Sigmoid colon (tissue), 7 donors: Measurements from ENCODE around the gene HES6. TPM values are rescaled to one million over a fixed set of nuclear protein-coding genes. Genes with fewer than 3 reads are reported as not detected.
A peak's percentile ranks its signal among the peaks of the same experiment; 100 is the strongest.

ENCODE experiments used
- DNase-seq: peaks from one replicate; pipeline ENCODE4 v3.0.0-alpha.2; 2019
- H3K27ac ChIP-seq, 4 donors: fragments of 200-600 bp; sonication (generic); one replicate each; pipeline ENCODE4 v1.5.1; 2016 to 2019; ENCODE audit warnings: mild to moderate bottlenecking in 1 of 4
- H3K27me3 ChIP-seq, 3 donors: fragments of 200-600 bp; sonication (generic); one replicate each; pipeline ENCODE4 v1.5.1; 2019; ENCODE audit warnings: mild to moderate bottlenecking in 1 of 3
- H3K36me3 ChIP-seq, 4 donors: fragments of 200-600 bp; sonication (generic); one replicate each; pipeline ENCODE4 v1.5.1; 2016 to 2019
- H3K4me1 ChIP-seq, 4 donors: fragments of 200-600 bp; sonication (generic); one replicate each; pipeline ENCODE4 v1.5.1; 2017 to 2019
- H3K4me3 ChIP-seq, 4 donors: fragments of 200-600 bp; sonication (generic); one replicate each; pipeline ENCODE4 v1.5.1; 2017 to 2019; ENCODE audit warnings: mild to moderate bottlenecking in 2 of 4, moderate library complexity in 1 of 4
- H3K9me3 ChIP-seq, 4 donors: fragments of 200-600 bp in 3 of 4; sonication (generic) in 3 of 4; one replicate each; pipeline versions ENCODE4 v1.5.1 to v1.6.1; 2013 to 2019
- EP300 ChIP-seq, 4 donors: sonication (generic); formaldehyde crosslinking; IDR thresholded peaks; one replicate each; pipeline ENCODE4 v1.6.1; 2017; ENCODE audit warnings: antibody characterized with exemption in 4 of 4
- POLR2A ChIP-seq, 2 donors: fragments of 450-650 bp; IDR thresholded peaks; one replicate each; pipeline ENCODE4 v1.6.1; 2016; ENCODE audit warnings: antibody characterized with exemption in 2 of 2, mild to moderate bottlenecking in 2 of 2, moderate library complexity in 2 of 2
- POLR2AphosphoS5 ChIP-seq, 4 donors: sonication (generic); formaldehyde crosslinking; IDR thresholded peaks; one replicate each; pipeline ENCODE4 v1.6.1; 2017; ENCODE audit warnings: antibody characterized with exemption in 4 of 4
- WGBS, 2 donors: extraction: QIAGEN DNeasy Blood & Tissue Kit; methylation state at CpG; one replicate each; pipeline ENCODE4 v1.1.7; 2013; 5-methylcytosine and 5-hydroxymethylcytosine counted together
- intact Hi-C: fragments of 100-400 bp; cut with DNase I; formaldehyde crosslinking; loops from one replicate; pipeline ENCODE4 v1.15.1; 2023
- polyA plus RNA-seq, 3 donors: library from polyadenylated mRNA; stranded (reverse); fragments of 200-250 nt; gene quantifications; one replicate each; pipeline ENCODE4 v1.2.3, GENCODE V29; 2013
- total RNA-seq, 4 donors: library from RNA; depleted of rRNA; stranded (reverse); fragments of >200 nt; gene quantifications; one replicate each; pipeline ENCODE4 v1.1.0, GENCODE V29; 2016
- TF ChIP-seq, protein P1 (sequence below), 4 experiments: fragments of 450-650 bp in 3 of 4; fragments of 200-600 bp in 1 of 4; IDR thresholded peaks; one replicate each; pipeline ENCODE4 v1.5.1; 2016 to 2019; ENCODE audit warnings: antibody characterized with exemption in 4 of 4, mild to moderate bottlenecking in 3 of 4, moderate library complexity in 2 of 4
- donor health status: healthy with polysubstance abuse.
- donor health status: Bipolar disorder and iron deficiency.
- donor health status: healthy.

Gene HES6
- total and polyA plus RNA-seq, 7 donors, result 13.2 to 59.2 (median 27.3) TPM

DNA sequence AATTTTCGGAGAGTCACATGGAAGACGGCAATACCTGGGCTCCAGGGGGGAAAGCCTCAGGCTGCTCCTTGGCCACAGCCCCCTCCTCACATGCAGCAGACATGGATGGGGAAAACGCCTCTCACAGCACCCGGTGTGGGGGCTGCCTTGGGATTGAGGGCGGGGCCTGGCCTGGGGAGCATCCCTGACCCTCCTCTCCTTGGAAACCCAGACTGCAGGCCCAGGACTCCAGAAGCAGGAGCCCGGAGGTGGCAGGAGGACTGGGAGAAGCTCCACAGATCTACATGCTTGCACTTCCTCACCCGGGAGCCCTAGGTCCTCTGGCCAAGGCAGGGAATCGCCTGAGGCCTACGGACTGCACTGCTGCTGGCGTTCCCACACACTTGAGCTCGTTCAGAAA, 12.1 kb upstream of the HES6 start:
- Histone ChIP-seq H3K27me3 (no peaks in the 10 kb centered on the region), H3K27ac (no peak overlapping the region), H3K9me3 (no peaks in the 10 kb centered on the region), H3K4me3 (no peak overlapping the region), H3K4me1 (no peaks in the 10 kb centered on the region), H3K36me3 (peaks cover 24 to 91% (median 42%) of the 10 kb centered on the region in 4 donors)
- intact Hi-C loops, result no loop called here
- no peak for TF ChIP-seq POLR2AphosphoS5 (IDR thresholded peaks at IDR 0.05)
- TF ChIP-seq POLR2A (IDR thresholded peaks at IDR 0.05), result no peak
- TF ChIP-seq, protein P1, sequence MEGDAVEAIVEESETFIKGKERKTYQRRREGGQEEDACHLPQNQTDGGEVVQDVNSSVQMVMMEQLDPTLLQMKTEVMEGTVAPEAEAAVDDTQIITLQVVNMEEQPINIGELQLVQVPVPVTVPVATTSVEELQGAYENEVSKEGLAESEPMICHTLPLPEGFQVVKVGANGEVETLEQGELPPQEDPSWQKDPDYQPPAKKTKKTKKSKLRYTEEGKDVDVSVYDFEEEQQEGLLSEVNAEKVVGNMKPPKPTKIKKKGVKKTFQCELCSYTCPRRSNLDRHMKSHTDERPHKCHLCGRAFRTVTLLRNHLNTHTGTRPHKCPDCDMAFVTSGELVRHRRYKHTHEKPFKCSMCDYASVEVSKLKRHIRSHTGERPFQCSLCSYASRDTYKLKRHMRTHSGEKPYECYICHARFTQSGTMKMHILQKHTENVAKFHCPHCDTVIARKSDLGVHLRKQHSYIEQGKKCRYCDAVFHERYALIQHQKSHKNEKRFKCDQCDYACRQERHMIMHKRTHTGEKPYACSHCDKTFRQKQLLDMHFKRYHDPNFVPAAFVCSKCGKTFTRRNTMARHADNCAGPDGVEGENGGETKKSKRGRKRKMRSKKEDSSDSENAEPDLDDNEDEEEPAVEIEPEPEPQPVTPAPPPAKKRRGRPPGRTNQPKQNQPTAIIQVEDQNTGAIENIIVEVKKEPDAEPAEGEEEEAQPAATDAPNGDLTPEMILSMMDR (IDR thresholded peaks at IDR 0.05), result no peak
- TF ChIP-seq EP300 (IDR thresholded peaks at IDR 0.05), result no peak
- 93% methylated on average over 11 of the region's 11 CpGs for WGBS, 2 donors
- no peak for DNase-seq

DNA sequence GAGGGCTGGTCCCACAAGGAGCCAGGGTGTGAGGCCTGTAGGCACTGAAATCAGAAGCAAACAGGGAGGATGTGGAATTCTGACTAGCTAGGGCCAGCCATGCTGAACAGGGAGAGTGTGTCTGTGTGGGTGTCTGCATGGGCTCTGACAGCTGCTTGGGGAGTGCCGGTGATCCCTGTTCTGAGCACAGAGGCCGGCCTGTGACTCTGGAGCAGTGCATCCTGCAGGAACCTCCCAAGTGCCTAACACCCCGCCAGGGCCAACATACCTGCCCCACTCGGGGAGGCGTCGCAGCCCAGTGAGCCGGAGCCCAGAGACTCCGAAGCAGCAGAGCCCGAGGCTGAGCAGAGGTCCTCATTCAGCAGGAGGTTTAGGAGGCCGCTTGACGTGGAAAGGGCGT, 11.5 kb upstream of the HES6 start:
- Histone ChIP-seq H3K9me3 (no peaks in the 10 kb centered on the region), H3K27ac (no peak overlapping the region), H3K4me1 (no peaks in the 10 kb centered on the region), H3K36me3 (peaks cover 19 to 90% (median 36%) of the 10 kb centered on the region in 4 donors), H3K27me3 (no peaks in the 10 kb centered on the region), H3K4me3 (no peak overlapping the region)
- 96% methylated on average over 12 of the region's 12 CpGs for WGBS, 2 donors
- no peak for DNase-seq
- intact Hi-C loops, result no loop called here
- TF ChIP-seq POLR2AphosphoS5 (IDR thresholded peaks at IDR 0.05), result no peak
- no peak for TF ChIP-seq POLR2A (IDR thresholded peaks at IDR 0.05)
- TF ChIP-seq, protein P1 (IDR thresholded peaks at IDR 0.05), result no peak
- TF ChIP-seq EP300 (IDR thresholded peaks at IDR 0.05), result no peak

DNA sequence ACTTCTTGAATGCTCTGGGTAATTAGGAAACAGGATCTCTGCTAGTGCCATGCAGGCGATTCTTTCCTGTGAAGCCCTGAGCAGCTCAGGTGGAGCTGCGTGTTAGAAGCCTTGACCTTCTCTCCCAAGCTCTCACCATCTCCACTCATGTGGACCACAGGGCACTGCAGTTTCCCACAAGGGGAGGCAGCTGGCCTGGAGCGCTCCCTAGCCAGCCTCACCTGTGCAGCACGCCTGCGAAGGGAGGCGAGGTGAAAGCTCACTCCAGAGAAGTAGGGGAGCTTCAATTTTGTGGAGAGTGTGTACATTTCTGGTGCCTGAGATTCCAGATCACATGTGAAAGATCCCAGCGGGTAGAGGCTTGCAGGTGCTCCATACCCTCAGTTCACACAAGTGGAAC, 11.1 kb upstream of the HES6 start:
- no peak for TF ChIP-seq EP300 (IDR thresholded peaks at IDR 0.05)
- TF ChIP-seq, protein P1 (IDR thresholded peaks at IDR 0.05), result no peak
- TF ChIP-seq POLR2A (IDR thresholded peaks at IDR 0.05), result no peak
- no peak for TF ChIP-seq POLR2AphosphoS5 (IDR thresholded peaks at IDR 0.05)
- Histone ChIP-seq H3K4me3 (no peak overlapping the region), H3K27ac (no peak overlapping the region), H3K27me3 (no peaks in the 10 kb centered on the region), H3K9me3 (no peaks in the 10 kb centered on the region), H3K4me1 (no peaks in the 10 kb centered on the region), H3K36me3 (peaks cover 16 to 90% (median 35%) of the 10 kb centered on the region in 4 donors)
- intact Hi-C loops, result no loop called here
- WGBS, 2 donors, result 94 to 96% methylated on average over 7 of the region's 7 CpGs
- no peak for DNase-seq

DNA sequence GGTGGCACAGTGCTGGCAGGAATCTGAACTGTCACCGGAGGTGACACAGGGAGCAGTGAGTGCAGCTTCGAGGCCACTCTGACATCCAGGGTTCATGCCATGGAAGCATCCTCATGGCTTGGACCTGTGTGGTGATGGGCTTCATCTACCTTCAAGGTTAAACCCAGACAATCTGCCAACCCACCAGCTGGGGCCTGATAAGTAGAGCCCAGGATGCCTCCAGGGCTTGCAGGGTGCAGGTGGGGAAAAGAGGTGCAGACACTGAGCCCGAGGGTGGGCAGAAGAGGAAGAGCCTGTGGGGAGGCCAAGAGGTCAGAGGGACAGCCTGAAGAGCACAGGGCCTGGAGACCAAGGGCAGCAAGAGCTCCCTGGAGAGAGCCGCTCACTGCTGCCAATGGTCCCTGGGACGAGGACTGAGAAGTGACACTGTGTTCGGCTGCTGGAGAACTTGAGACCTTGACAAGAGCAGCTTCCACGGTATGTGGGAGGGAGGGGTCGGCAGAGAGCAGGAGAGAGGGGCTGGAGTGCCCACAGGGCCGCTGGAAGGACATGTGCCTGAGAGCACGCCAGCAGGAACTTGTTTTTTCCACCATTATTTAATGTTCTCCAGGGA, 8.1 kb upstream of the HES6 start:
- H3K4me3 ChIP-seq, result no peak overlapping the region
- no peaks in the 10 kb centered on the region for H3K9me3 ChIP-seq
- H3K36me3 ChIP-seq, result peaks cover 18 to 71% (median 21%) of the 10 kb centered on the region in 4 donors
- H3K27ac ChIP-seq, result no peak overlapping the region
- H3K4me1 ChIP-seq, result peaks cover 0 to 11% (median 8%) of the 10 kb centered on the region in 4 donors
- H3K27me3 ChIP-seq, result no peaks in the 10 kb centered on the region
- 86 to 92% methylated on average over 10 of the region's 10 CpGs for WGBS, 2 donors
- intact Hi-C loops, result no loop called here
- TF ChIP-seq POLR2A (IDR thresholded peaks at IDR 0.05), result no peak
- no peak for TF ChIP-seq POLR2AphosphoS5 (IDR thresholded peaks at IDR 0.05)
- TF ChIP-seq, protein P1 (IDR thresholded peaks at IDR 0.05), result no peak
- TF ChIP-seq EP300 (IDR thresholded peaks at IDR 0.05), result no peak
- DNase-seq, result peak; percentile 43
